NT2/D1 (cell line): Measurements from ENCODE around the gene DMPK.

Source experiments
- SUZ12 ChIP-seq: IDR thresholded peaks from 2 replicates; pipeline ENCODE4 v1.6.1; 2011; ENCODE audit not compliant: insufficient read length, insufficient read depth; ENCODE audit errors: extremely low read depth
- YY1 ChIP-seq: IDR thresholded peaks from 2 replicates; pipeline ENCODE4 v1.6.1; 2011; ENCODE audit not compliant: insufficient read length, insufficient read depth
- ZNF274 ChIP-seq: IDR thresholded peaks from 2 replicates; pipeline ENCODE4 v1.6.1; 2011; ENCODE audit warnings: mild to moderate bottlenecking, low read depth, low read length

DNA sequence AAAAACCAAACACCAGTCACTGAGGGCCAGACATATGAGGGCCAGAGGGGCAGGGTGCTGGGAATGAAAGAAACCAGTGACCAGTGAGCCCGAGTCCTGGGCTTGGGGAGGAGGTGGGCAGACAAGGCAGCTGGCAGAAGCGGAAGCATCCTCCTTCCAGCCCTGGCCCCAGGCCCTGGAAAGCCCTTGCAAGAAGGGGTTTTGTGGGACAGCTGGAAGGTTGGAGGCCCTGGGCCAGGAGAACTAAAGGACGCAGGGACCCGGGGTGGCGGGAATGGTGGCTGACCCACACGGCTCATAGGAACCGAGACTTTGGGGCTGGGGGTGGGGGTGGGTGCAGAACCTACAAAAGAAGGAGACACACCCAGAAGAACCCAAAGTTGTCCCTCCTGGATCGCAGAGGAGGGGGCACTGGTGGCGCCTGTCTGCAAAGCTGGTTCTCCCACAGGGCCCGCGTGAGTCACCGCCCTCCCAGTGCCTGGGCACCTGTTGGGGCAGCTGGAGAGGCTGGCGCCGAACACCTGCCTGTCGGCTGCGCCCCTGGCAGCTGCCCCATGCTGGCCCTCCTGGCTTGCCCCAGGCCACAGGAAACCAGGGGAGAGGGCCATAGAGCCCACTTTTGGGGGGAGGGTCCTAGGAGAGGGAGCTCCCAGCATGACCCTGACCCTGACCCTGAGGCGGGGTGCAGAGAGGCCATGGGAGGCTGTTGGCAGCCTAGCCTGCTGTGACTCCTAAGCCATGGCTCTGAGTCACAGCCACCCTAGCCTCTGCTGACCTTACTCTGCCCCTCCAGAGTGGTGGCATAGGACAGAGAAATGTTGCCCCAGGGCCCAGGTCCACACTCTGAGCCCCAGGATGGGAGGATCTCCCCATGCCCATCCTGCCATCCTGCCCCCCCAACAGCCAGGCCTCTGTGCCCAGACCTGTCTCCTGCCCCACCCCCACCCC is 802 bp downstream of the DMPK start:
- TF ChIP-seq ZNF274 (no peak), SUZ12 (no peak), YY1 (no peak)
